A549 treated with AZD2906 at 1 μM for 4 hours (cell line): Measurements from ENCODE around the gene ZMYM1. TPM values are rescaled to one million over a fixed set of nuclear protein-coding genes. Genes with fewer than 3 reads are reported as not detected.

Source experiments
- total RNA-seq: library from RNA; stranded (reverse); fragments of 200-300 nt; extraction: Qiagen RNA extraction; gene quantifications from 5 replicates; pipeline ENCODE4 v1.2.3, GENCODE V29; 2022

Gene ZMYM1
- 4.5 to 6.6 TPM (median 6.4 TPM) in 5 replicates for total RNA-seq

DNA sequence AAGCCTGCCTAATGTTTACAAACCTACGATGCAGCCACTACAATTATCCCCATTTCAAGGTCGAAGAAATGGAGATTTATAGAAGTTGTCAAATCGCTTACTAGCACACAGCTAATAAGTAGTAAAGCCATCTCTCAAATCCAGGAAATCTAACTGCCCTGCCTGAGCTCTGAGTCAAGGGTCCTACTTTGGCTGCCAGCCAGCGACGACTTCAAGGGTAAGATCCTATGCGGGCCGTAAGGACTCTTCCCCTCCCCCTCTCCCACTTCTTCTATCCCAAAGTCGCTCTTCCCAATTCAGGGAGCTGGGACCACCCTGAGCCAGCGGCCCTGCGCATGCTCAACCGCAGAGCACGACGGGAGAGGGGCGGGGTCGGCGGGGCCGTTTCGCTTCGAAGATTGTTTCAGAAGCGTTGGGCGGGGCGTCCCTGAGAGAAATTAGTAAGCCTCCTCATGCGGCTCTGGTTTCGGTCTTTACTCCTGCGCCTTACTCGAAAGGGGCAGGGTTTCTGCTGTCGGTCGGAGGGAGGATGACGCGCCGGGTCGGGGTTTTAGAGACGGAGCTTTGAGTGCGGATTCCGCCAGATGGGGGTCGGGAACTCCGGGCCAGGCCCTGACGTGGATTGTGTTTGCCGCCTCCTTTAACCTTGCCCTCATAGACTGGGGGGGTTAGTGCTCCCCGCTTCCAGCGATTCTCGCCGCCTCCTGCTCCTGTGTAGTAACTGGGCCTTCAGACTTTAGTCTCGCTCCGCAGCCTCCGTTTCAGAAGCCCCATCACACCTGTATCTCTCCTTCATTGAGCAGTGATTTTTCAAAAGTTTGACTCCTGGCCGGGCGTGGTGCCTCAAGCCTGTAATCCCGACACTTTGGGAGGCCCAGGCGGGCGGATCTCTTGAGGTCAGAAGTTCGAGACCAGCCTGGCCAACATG lies at the start of gene ZMYM1:
TSS of gene ZMYM1 (plus strand) at position 383 of the 928 bp plus-strand sequence. CDS start 14,603 bp downstream, outside the sequence.

Other genes starting within 250 kb of the ZMYM1 start
- gene SMIM12, start 219.6 kb upstream of the ZMYM1 start, total RNA-seq: 49.4 to 63.7 TPM (median 59.8 TPM) in 5 replicates
- 0.10 to 0.32 TPM (median 0.26 TPM) in 5 replicates for gene DLGAP3, start 149.7 kb upstream of the ZMYM1 start, total RNA-seq
- 14.6 to 18.7 TPM (median 17.7 TPM) in 5 replicates for gene TMEM35B, start 94.0 kb upstream of the ZMYM1 start, total RNA-seq
- gene ZMYM6, start 47.4 kb upstream of the ZMYM1 start, total RNA-seq: 3.4 to 5.2 TPM (median 5.0 TPM) in 5 replicates
- 173 to 272 TPM (median 181 TPM) in 5 replicates for gene SFPQ, start 113.8 kb downstream of the ZMYM1 start, total RNA-seq
- gene ZMYM4, start 189.3 kb downstream of the ZMYM1 start, total RNA-seq: 8.7 to 12.7 TPM (median 10.7 TPM) in 5 replicates